K562 (cell line): Measurements from ENCODE around the gene SLC2A2. TPM values are rescaled to one million over a fixed set of nuclear protein-coding genes. Genes with fewer than 3 reads are reported as not detected.
A peak's percentile ranks its signal among the peaks of the same experiment; 100 is the strongest.

ENCODE experiments used
- ATAC-seq: fragments of 200-7000 bp; cut with Tn5 transposase; 3 replicates; pipeline ENCODE4 v1.9.1; 2020; ENCODE audit warnings: moderate library complexity
- BruUV-seq: library from RNA; stranded (reverse); fragments of 400-500 nt; replicated peaks from 2 replicates; lab custom pipeline; 2021; lab: Mats Ljungman, UMichigan
- CTCF ChIA-PET: fragments of 300-600 bp; formaldehyde crosslinking; extraction: SDS; loops from one replicate; lab custom pipeline; 2021; ENCODE audit warnings: low intra/inter-chr PET ratio; lab: Yijun Ruan, JAX
- POLR2A ChIA-PET: fragments of 300-600, 350-650 bp; sonication (Branson Sonifier 250); formaldehyde crosslinking; extraction: SDS; loops from one replicate; lab custom pipeline; 2021; ENCODE audit warnings: antibody characterized with exemption, inconsistent platforms; lab: Yijun Ruan, JAX
- DNase-seq, 4 experiments: peaks; one replicate each; pipeline versions ENCODE4 v3.0.0 to v3.0.0-alpha.2; 2011 to 2018; ENCODE audit warnings: low spot score in 3 of 4, mixed read lengths in 3 of 4; ENCODE audit errors: extremely low read depth in 1 of 4
- FAIRE-seq: peaks from 2 replicates; lab custom pipeline; 2011; peaks lifted over from hg19 to GRCh38; lab: Jason Lieb, UNC
- H2AFZ ChIP-seq: 2 replicates; pipeline ENCODE4 v1.6.0; 2011; ENCODE audit warnings: low read depth, low read length, control low read depth, inconsistent platforms
- H3K27ac ChIP-seq: fragments of 200-600 bp; 3 replicates; pipeline ENCODE4 v1.8.0; 2011; ENCODE audit warnings: low read depth, mild to moderate bottlenecking, control low read depth, inconsistent platforms, low read length, moderate library complexity, mixed read lengths; ENCODE audit errors: extremely low read depth
- H3K27me3 ChIP-seq, 2 experiments: fragments of 300-600 bp in 1 of 2; 2 replicates in 1 of 2; 3 replicates in 1 of 2; pipeline versions ENCODE4 v1.6.0 to v1.8.0; 2011; ENCODE audit warnings: inconsistent platforms in 2 of 2, low read length in 2 of 2, mild to moderate bottlenecking in 1 of 2, mixed read lengths in 1 of 2, moderate library complexity in 1 of 2; ENCODE audit not compliant: control insufficient read depth in 2 of 2, insufficient read depth in 2 of 2
- H3K36me3 ChIP-seq: fragments of 300-600 bp; 3 replicates; pipeline ENCODE4 v1.8.0; 2011; ENCODE audit warnings: mild to moderate bottlenecking, low read length, inconsistent platforms; ENCODE audit not compliant: control insufficient read depth, insufficient read depth
- H3K4me1 ChIP-seq, 2 experiments: fragments of 200-600 bp in 1 of 2; replicated peaks in 1 of 2; 2 replicates in 1 of 2; 3 replicates in 1 of 2; pipeline versions ENCODE4 v1.5.1 to v1.8.0; 2011; ENCODE audit warnings: inconsistent platforms in 2 of 2, low read length in 2 of 2, mild to moderate bottlenecking in 1 of 2, mixed read lengths in 1 of 2, moderate library complexity in 1 of 2; ENCODE audit not compliant: control insufficient read depth in 2 of 2, insufficient read depth in 2 of 2
- H3K4me2 ChIP-seq: 2 replicates; pipeline ENCODE4 v1.6.1; 2011; ENCODE audit warnings: low read length, control low read depth, inconsistent platforms, mixed read lengths; ENCODE audit not compliant: insufficient read depth
- H3K4me3 ChIP-seq: fragments of 200-600 bp; sonication (generic), shearing (Covaris generic); 2 replicates; pipeline ENCODE4 v1.5.1; 2016; ENCODE audit warnings: control low read depth, inconsistent platforms
- H3K79me2 ChIP-seq: fragments of 200-600 bp; 3 replicates; pipeline ENCODE4 v1.8.0; 2011; ENCODE audit warnings: low read length, inconsistent platforms; ENCODE audit not compliant: control insufficient read depth, insufficient read depth
- H3K9ac ChIP-seq, 2 experiments: 2 replicates each; pipeline versions ENCODE4 v1.6.0 to v1.6.1; 2011; ENCODE audit warnings: low read depth in 2 of 2, low read length in 2 of 2, control low read depth in 1 of 2, inconsistent platforms in 1 of 2, mild to moderate bottlenecking in 1 of 2, mixed read lengths in 1 of 2; ENCODE audit not compliant: insufficient read depth in 1 of 2
- H3K9me1 ChIP-seq: one replicate; pipeline ENCODE4 v1.6.0; 2011; ENCODE audit warnings: inconsistent platforms, mild to moderate bottlenecking, low read length, moderate library complexity; ENCODE audit not compliant: control insufficient read depth, insufficient read depth
- H3K9me3 ChIP-seq: replicated peaks from 2 replicates; pipeline ENCODE4 v1.5.1; 2011; ENCODE audit warnings: low read depth, low read length, inconsistent platforms; ENCODE audit not compliant: control insufficient read depth, insufficient read depth
- H4K20me1 ChIP-seq: replicated peaks from 2 replicates; pipeline ENCODE4 v1.6.1; 2011; ENCODE audit warnings: low read length, inconsistent platforms, mixed read lengths; ENCODE audit not compliant: control insufficient read depth, insufficient read depth
- HLTF ChIP-seq: fragments of 450-650 bp; IDR thresholded peaks from 2 replicates; pipeline ENCODE4 v1.6.1; 2016
- JUN ChIP-seq, 2 experiments: sonication (generic) in 1 of 2; formaldehyde crosslinking in 1 of 2; IDR thresholded peaks; 2 replicates each; pipeline versions ENCODE4 v1.6.1 to v1.8.0; 2012 to 2022; ENCODE audit warnings: borderline replicate concordance in 2 of 2, mild to moderate bottlenecking in 2 of 2, improper control_type of control experiment in 1 of 2, low read depth in 1 of 2, low read length in 1 of 2, missing genetic modification reagents in 1 of 2
- ZNF316 ChIP-seq: fragments of 450-650 bp; IDR thresholded peaks from 2 replicates; pipeline ENCODE4 v1.6.1; 2016
- WGBS: fragments of 100-300 bp; shearing (Covaris generic); methylation state at CpG from one replicate; pipeline ENCODE4 v1.1.6; 2016; ENCODE audit warnings: low coverage, mixed read lengths; ENCODE audit not compliant: insufficient coverage; ENCODE audit errors: missing lambda C conversion rate; 5-methylcytosine and 5-hydroxymethylcytosine counted together
- in situ Hi-C: fragments of 300-500 bp; cut with MboI; formaldehyde crosslinking; loops from 4 replicates; pipeline ENCODE4 v1.15.0; 2018; ENCODE audit warnings: inconsistent platforms, mixed read lengths
- intact Hi-C: fragments of 100-400 bp; cut with micrococcal nuclease; formaldehyde crosslinking; loops from 2 replicates; pipeline ENCODE4 v1.14.2; 2022
- polyA plus RNA-seq, 8 experiments: library from polyadenylated mRNA; depleted of rRNA in 4 of 8; stranded (reverse) in 5 of 8; unstranded in 3 of 8; fragments of >200 nt; fragmentation: Nextera tagmentation in 2 of 8; fragmentation: Illumina TruSeq in 1 of 8; extraction: Ambion mirVana in 2 of 8; extraction: Trizol in 1 of 8; gene quantifications; 2 replicates each; pipeline versions ENCODE4 v1.2.1 to v1.2.3, GENCODE V29; 2011 to 2014; ENCODE audit warnings: inconsistent platforms in 1 of 8, missing spikeins in 1 of 8
- total RNA-seq, 7 experiments: library from RNA; depleted of rRNA in 6 of 7; stranded (reverse); fragments of >200 nt in 6 of 7; fragmentation: Illumina TruSeq in 2 of 7; extraction: Trizol in 2 of 7; gene quantifications; 2 replicates each; pipeline versions ENCODE4 v1.2.1 to v1.2.3, GENCODE V29; 2011 to 2021; ENCODE audit warnings: low replicate concordance in 1 of 7

Gene SLC2A2
- total and polyA plus RNA-seq, 9 of the 15 experiments (the other 6 are each of a cell fraction or from before 2014, with no cell fraction given) = 0.18 TPM; not detected in 8

- BruUV-seq = no TSS peak
- Histone ChIP-seq H3K9me3 (no peaks in the 10 kb centered on the region), H3K36me3 (no peaks in the 10 kb centered on the region), H3K27me3 (0 out of 5 replicates have a peak, but pooled peaks cover 0 to 2% of the 10 kb centered on the region in 2 experiments), H2AFZ (peak overlapping the region; percentile 65; the same call in 1 of the 2 replicates), H3K79me2 (no peaks in the 10 kb centered on the region), H3K4me1 (no peaks in the 10 kb centered on the region), H3K9me1 (no peaks in the 10 kb centered on the region), H4K20me1 (no peaks in the 10 kb centered on the region), H3K4me3 (no peak overlapping the region), H3K4me2 (no peak overlapping the region), H3K9ac (no peak overlapping the region), H3K27ac (no peak overlapping the region)
- 23% methylated on average over 14 of the region's 14 CpGs for WGBS
- intact Hi-C loops (loop anchor here (5.0 to 10.0 kb wide), 2 partner anchors 83 to 420 kb away; partner anchors contain the start of gene TNIK), in situ Hi-C loops (loop anchor here (10.0 kb wide), 1 partner anchor 520 kb away; no protein-coding TSS in a partner anchor)
- POLR2A ChIA-PET = interaction anchor here (0.6 kb wide), 1 partner anchor 64 kb away, joined by 3 read pairs; no protein-coding TSS in a partner anchor
- 0 out of 2 replicates have a peak, but pooled peaks have one; percentile 12 for TF ChIP-seq ZNF316
- no peak for TF ChIP-seq HLTF
- no peak for TF ChIP-seq JUN (IDR thresholded peaks at IDR 0.05; ENCODE audit: borderline replicate concordance, low read depth, low read length)
- TF ChIP-seq JUN (CRISPR knock-in tag; IDR thresholded peaks at IDR 0.05; ENCODE audit: borderline replicate concordance) = no peak
- FAIRE-seq (no peak), ATAC-seq (no peak), DNase-seq (no peak)
- CTCF ChIA-PET = no interaction called here
Measured at GRCh38 chr3:171044835-171045793, 18.6 kb upstream of the SLC2A2 start.
